Stimulated activated CD4-positive, alpha-beta T cell treated with anti-CD3 and anti-CD28 coated beads, Interleukin-1b, Interleukin-23, amount 100 ng/mL, for 48 hours (primary cell): Measurements from ENCODE around the gene IGSF3.
"Not testable (repeated sequence)": the region's sequence is repeated elsewhere in the genome, so short reads cannot be mapped to it uniquely, and the experiment has no call there.

ENCODE experiments used
- DNase-seq: peaks from one replicate; pipeline ENCODE4 v3.0.0-alpha.2; 2020

Gene IGSF3

DNA sequence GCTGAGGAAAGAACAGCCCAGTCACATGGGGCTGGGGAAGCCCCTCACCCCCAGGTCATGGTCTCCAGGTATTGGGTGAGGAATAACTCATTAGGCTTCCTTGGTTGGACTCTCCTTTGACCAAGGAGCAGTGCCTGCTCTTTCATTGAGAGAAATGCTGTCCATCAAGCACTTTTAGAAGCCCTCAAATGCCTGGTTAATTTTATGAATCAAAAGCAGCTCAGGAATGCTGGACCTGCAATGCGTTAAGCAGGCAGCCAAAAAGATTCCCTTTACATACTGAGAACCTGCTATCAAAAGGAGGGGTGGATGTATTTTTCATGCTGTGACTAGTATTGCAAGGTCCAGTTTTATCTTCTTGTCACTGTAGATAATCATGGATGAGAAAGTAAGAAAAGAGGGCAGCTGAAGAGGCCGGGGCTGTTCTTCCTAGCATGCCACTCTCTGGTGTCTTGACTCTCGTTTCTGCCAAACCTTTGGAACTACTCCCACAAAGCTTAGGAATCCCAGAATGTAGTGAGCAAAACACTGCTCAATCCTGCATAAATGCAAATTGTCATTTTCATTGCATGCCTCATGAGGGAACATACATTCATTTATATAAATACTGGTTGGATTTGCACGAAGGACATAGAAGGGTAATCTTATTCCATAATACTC is 94.6 kb downstream of the IGSF3 start:
- DNase-seq = no peak

DNA sequence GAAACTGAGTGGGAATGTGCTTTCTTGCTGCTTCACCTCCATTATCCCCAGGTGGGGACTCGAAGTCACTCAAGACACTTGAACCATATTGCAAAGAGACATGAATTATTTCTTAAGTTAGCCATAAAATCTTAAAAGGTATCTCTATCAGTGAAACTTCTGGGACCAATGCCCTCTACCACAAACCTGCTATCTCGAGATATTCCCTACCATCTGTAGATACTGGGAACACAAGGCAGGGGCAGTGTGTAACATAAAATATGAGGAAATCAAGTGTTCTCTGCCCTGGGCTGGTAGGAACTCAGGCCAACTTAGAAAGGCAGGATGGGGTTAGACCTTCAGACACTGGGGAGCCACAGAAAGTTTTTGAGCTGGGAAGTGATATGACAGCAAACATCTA is 95.4 kb downstream of the IGSF3 start:
- DNase-seq = no peak

DNA sequence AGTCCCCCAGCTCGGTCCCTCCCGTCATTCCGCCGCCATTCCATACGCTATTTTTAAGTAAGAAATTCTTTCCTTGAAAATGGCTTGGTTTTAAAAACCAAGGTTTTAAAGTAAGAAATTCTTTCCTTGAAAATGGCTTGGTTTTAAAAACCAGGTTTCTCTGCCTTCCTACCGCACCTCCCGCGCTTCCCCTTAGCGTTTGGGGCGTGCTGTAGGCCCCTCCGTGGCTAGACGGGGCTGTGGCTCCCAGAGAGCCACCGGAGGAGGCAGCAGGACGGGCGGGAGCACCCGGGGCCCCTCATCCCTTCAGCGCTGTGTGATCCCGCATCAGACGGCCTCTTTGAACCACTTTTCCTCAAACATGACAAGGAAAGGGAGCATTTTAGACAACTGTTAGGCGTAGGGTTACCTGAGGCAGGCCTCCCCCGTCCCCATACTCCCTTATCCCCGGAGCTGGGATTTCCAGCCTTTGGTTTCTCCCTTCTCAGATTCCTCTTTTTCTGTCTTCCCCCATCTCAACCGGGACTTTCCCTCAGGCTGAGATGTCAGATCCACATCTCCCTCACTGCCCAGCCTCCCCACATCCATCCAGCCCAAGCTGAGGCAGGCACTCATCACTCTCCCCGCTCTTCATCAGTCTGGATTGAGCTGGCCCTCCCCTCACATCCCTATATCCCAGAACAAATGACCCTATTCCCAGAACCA is 96.2 kb downstream of the IGSF3 start:
- DNase-seq = no peak

DNA sequence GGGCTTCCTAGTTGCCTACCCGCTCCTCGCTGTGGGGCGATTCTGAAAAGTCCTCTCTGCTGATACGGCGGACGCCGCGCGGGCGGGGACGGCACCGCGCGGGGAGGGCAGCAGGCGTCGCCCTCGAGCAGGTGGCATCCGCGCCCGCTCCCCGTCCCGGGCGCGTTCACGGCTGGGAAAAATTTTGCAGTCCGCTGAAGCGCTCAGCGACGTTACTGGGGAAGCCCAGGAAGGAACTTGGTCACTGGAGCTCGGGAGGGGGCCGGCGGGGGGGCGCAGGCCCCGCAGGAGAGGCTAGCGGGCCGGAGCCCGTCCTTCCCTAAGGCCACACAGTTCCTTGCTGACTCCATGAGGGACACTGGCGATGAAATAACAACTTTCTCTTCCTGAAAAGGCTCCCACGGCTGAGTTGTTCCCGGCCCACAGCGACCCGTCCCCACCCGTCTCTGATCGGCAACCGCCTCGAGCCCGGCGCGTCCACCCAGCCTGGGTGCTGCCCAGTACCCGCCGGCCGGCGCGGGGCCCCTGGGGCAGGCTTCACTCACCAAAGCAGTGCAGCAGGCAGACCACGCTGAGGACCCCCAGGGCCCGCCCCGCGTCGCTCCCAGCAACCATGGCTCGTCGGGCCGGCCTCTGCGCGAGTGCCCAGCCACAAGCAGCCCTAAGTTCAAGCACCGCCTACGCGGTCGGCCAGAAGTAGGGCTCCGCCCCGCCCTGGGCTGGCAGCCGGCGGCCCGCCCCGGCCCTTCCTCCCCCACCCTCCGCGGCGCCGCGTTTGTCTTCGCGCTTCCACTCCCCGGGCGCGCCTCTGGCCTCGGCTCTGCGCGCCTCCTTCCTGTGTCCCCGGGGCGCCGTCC is 96.9 kb downstream of the IGSF3 start, which contains the start of gene CD58:
CD58 (minus strand) TSS at position 669 of the 857 bp plus-strand sequence; CDS start at position 615, 54 bp downstream.
- DNase-seq = peak; percentile 85

DNA sequence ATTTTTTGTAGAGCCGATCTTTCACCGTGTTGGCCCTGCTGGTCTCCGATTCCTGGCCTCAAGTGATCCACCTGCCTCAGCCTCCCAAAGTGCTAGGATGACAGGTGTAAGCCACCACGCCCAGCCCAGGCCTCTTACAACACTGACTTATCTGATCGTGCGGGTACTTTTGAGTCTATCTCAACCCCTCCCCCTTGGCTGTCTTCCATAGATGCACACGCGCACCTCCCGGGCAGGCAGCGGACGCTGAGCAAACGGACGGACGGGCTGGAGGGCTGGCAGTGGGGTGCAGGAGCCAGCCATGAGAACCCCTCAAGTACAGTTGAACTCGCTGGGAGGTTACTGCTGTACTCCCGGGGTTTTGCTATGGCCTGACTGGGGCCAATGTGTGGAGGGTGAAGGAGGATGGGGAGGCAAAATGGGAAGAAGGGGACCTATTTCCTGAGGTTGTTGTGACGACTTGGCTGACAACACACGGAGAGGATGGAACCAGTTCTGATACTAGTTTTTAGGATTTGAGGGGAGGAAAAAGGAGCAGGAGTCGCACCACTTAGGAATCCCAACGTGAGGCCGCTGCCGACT is 97.7 kb downstream of the IGSF3 start:
- peak; percentile 27 for DNase-seq

DNA sequence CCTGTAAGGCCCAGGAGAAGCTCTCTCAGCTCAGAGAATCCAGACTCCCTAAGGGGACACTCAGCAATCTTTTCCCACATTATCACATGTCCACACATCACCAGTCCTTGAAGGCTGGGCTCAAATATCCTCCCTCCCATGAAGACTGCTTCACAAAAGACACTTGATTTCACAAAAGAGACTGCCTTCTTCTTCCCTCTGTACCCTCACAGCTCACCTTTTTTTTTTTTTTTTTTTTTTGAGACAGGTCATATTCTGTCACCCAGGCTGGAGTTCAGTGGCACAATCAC is 98.2 kb downstream of the IGSF3 start:
- DNase-seq = no peak

DNA sequence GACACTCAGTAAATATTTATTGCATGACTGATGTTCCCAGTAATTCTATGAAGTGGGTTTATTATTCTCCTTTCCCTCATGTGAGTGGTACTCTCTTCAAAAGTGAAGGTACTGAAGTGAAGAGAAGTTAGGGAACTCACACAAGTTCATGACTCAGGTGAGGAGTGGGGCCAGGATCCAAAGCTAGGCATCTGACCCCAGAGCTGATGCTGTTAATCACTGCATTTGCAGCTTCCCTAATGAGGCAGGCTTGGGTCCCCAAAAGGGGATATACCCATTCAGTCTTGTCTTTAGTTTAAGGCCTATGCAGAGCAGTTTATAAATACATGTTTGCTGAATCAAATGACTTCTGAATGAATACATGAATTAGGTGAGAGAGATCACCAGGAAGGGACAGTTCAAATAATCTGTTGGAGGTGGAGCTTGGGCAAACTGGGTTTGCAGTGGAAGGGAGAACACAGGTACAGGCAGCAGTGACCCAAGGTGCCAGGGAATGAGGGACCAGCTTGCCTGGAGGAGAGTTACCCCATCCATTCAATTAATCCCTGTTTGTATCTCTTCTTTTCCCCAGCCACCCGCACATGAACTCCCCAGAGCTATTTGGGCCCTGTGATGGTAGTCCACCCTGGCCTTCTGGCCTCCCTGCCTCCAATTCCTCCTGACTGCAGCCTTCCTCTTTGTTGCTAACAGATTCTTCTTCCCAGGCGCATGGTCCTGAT is 98.7 kb downstream of the IGSF3 start:
- DNase-seq = no peak

DNA sequence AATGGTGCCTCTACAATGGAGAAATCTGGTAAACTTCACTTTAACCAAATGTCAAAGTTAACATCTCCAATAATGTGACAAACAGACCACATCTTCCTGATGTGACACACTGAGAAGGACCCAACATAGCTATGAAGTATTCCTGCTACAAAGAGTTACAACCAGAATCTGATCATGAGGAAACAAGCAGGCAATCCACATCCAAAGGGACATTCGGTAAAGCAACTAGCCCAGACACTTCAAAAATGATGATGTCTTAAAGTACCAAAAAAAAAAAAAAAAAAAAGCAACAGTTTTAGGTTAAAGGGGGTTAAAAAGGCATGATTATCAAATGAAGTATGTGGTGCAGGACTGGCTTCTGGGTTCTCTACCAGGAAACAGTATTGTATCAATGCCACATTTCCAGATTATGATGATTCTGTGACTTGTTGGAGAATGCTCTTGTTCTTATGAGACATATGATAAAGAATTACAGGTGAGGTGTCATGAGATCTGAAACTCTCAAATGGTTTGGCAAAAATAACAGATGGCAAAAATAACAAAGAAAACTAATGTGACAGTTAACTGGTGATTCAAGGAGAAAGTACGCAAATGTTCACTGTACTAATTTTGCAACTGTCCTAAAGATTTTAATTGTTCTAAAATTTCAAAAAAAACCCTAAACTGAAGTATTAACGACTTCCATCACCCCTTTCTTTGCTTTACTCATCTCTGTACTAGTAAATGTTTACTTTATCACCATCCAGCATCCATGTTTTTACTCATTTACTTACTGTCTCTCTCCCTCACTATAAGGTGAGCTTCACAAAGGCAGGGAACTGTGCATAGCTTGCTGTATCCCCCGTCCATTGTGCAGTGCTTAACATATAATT is 99.5 kb downstream of the IGSF3 start:
- DNase-seq = no peak

DNA sequence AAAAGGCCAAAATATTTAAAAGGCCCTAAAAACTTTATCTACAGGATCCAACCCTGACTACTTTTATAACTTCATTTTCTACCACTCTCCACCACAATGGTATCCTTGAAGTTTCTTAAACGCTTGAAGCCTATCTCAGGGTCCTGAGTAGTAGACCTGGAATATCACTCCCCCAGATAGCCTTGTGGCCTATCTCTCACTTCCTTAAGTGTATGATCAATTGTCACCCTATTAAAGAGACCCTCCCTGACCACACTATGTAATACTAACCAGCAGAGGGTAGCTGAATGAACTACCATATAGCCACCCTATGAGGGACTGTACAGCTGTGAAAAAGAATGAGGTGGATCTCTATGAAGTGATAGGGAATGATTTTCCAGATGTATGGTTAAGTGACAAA is 102.3 kb downstream of the IGSF3 start:
- no peak for DNase-seq

DNA sequence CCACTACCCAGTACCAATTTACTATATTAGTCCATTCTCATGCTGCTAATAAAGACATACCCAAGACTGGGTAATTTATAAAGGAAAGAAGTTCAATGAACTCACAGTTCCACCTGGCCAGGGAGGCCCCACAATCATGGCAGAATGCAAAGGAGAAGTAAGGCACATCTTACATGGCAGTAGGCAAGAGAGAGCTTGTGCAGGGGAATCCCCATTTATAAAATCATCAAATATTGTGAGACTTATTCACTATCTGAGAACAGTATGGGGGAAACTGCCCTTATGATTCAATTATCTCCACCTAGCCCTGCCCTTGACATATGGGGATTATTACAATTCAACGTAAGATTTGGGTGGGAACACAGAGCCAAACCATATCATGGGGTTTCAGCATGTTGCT is 103.1 kb downstream of the IGSF3 start:
- DNase-seq = no peak

DNA sequence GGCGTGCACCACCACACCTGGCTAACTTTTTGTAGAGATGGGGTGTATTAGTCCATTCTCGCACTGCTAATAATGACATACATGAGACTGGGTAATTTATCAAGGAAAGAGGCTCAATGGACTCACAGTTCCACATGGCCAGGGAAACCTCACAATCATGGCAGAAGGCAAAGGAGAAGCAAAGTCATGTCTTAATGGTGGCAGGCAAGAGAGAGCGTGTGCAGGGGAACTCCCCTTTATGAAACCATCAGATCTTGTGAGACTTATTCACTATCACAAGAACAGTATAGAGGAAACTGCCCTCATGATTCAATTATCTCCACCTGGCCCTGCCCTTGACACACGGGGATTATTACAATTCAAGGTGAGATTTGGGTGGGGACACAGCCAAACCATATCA is 105.1 kb downstream of the IGSF3 start:
- not testable (repeated sequence) for DNase-seq

DNA sequence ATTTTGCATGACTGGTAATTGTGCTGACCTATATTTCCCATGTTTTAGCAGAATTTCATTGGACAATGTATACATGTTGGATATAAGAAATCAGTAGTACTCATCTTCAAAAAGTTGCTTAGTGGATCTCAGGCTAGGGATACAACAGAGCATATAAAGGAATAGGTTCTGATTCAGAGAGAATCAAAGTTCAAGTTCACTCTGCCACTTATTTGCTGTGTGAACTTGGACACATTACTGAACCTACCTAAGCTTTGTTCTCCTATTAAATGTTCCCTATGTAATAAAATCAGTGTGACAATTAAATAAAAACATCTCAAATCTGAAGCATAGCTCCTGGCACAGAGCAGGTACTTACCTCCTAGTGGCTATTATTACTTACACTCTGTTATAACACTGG is 106.0 kb downstream of the IGSF3 start:
- DNase-seq = no peak

DNA sequence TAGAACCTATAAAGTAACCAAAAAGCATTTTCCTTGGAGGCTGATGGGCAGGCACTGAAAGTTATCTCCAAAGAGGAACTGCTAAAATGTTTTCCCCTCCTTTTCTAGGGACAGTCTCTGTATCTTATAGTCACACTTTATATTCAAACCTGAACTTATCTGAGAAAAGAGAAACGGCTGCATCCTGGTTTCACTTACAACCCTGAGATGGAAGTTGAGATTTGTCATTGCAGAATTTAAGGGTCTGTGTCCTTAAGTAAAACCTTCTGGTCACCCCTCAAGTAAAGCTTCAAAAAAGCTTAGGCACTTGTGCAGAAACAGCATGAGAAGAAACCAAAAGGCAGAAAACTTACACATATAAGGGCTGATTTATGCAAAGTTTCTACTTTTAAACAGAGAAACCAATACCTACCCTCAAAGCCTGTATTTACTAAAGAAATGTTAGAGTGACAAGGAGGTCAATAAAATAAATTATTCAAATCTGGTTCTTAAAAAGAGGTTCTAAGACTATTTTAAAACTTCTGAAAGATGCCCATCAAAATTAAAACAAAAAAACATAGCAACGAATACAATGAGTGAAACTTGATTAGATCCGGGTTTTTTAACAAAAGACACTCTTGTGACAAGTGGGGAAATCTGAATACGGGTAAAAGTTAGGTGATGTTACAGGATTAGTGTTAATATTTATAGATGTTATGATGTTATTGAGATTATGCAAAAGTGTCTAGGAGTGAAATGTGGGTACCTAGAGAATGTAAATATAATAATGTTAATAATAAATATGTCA is 106.6 kb downstream of the IGSF3 start:
- DNase-seq = no peak

DNA sequence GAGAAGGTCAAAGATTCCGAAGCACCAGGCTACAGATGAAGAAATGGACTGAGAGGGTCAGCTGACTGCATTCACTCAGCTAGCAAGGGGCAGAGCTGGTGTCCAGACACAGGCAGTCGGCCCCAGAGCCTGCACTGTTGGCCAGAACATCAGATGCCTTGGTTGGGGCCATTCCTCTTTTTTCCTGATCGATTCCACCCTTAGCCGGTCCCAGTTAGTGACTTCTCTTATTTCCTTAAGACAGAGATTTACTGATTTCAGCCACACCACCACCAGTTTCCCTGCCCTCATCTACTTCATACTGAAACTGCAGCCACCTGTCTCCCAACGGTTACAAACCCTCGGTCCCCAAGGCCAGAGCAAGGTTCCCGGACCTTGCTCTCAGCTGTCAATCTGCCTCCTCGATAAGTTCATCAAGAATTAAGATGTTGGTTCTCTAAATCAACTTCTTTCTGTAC is 108.2 kb downstream of the IGSF3 start:
- DNase-seq = no peak

DNA sequence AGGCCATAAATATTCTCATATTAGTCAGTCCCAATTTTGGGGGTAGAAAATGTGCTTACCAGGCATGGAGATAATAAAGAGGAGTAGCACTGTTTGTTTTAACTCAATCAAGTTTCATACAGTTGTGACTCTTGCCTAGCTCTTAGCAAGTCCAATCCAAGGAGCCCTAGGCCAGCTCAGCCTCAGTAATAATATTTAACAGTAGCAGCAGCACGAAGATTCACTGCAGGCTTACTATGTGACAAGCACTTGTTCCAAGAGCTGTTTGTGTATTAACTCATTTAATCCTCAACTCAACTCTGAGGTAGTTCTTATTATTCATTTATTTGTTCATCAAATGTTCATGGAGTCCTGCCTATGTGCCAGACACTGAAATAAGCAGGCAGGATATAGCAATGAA is 109.0 kb downstream of the IGSF3 start:
- no peak for DNase-seq

DNA sequence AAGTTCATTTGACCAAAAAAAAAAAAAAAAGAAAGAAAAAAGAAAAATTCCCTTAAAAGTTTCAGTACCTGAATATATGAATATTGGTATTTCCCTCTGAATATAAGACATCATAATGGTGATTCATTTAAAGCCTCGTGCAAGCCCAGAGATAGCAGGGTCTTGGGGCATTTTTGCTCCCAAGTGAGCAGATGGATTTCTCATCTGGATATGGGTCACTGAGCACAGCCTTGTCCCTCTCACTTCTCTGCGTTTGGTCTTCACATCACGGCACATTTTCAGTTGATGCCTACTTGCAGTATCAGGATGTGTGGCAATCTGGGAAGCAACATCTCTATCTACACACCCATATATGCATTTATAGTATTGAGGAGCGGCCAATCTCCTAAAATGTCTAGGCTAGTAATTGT is 109.4 kb downstream of the IGSF3 start:
- DNase-seq = no peak

DNA sequence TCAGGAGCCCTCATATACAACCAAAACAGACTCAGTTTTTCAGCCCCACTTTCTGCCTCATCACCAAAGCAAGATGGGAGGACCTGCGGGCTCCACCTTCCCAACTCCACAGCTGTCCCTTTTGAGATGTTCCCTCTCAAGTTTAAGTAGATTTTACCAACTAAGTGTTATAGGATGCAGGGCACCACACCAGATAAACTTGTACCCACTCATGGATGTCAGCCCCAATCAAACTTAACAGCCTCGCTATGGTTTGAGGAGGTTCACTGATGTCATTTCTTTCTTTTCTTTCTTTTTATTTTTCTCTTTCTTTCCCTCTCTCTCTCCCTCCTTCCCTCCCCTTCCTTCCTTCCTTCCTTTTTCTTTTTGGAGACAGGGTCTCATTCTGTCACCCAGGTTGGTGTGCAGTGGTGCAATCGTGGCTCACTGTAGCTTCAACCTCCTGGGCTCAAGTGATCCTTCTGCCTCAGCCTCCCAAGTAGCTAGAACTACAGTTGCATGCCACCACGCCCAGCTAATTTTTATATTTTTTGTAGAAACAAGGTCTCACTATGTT is 110.1 kb downstream of the IGSF3 start:
- DNase-seq = no peak

DNA sequence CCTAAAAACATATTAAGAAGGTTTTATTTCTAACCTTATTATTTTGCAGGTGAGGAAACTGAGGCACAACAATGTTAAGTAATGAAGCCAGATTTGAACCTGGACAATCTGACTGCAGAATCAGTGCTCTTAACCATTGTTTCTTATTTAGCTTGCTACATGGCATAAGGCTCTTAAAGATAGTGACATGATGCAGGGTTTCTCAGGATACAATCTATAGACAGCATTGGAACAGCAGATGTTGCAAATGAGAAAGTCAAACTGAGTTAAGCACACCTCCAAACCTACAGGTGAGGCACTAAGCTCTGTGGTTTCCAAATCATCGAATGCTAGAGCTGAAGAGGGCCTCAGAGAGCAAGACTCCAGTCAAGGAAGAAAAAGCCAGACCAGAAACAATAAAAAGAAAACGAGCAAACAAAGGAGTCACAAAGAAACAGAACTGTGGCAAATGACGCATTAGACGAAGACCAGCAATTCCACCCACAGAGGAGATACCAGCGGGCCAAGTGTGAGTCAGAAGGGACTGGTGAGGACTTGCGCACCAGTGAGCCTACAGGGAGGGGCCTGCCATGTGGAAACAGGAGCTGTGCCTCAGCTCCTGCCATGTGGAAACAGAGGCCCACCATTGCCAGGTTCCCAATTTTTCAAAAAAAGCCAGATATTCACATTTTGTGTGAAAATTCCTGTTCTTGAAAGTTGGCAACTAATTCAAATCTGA is 111.1 kb downstream of the IGSF3 start:
- peak; percentile 88 for DNase-seq

DNA sequence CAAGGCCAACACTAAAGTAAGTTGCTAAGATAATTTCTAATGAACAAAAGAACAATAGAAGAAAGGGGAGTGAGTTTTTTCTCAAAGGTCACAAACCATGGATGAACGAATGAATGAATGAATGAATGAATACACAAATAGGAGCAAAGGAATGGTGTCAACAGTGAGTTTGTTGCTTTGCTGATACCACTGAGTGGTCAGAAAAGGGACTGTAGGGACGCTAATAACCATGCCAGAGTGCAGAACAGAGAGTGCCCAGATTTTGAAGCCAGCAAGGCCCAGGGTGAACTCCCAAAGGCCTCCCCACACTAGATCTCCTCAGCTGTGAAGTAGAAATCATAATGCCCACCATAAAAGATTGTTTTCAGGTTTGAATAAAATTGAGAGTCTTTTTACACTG is 112.6 kb downstream of the IGSF3 start:
- DNase-seq = no peak
